GM23338 (cell line): ENCODE measurements around the gene CST9. TPM values are rescaled to one million over a fixed set of nuclear protein-coding genes. Genes with fewer than 3 reads are reported as not detected.

Experiments
- ATAC-seq: fragments of 200-7000 bp; cut with Tn5 transposase; 3 replicates; pipeline ENCODE4 v1.9.1; 2020
- DNase-seq: peaks from one replicate; pipeline ENCODE4 v3.0.0-alpha.2; 2015; ENCODE audit warnings: low spot score
- H2AFZ ChIP-seq: fragments of 200-600 bp; sonication (generic); 2 replicates; pipeline ENCODE4 v1.8.0; 2016; ENCODE audit warnings: antibody characterized with exemption, mild to moderate bottlenecking, moderate library complexity
- H3F3A ChIP-seq: fragments of 200-600 bp; sonication (generic); replicated peaks from 2 replicates; pipeline ENCODE4 v1.8.0; 2017; ENCODE audit warnings: antibody characterized with exemption, mixed run types, low read depth
- H3K27ac ChIP-seq: fragments of 200-600 bp; sonication (generic); 2 replicates; pipeline ENCODE4 v1.6.1; 2016; ENCODE audit warnings: low read depth
- H3K27me3 ChIP-seq: fragments of 200-600 bp; sonication (generic); 2 replicates; pipeline ENCODE4 v1.8.0; 2016; ENCODE audit warnings: mild to moderate bottlenecking, mixed run types, moderate library complexity; ENCODE audit not compliant: insufficient read depth
- H3K36me3 ChIP-seq: fragments of 200-600 bp; sonication (generic); 2 replicates; pipeline ENCODE4 v1.8.0; 2016; ENCODE audit warnings: mild to moderate bottlenecking; ENCODE audit not compliant: insufficient read depth
- H3K4me1 ChIP-seq: fragments of 200-600 bp; sonication (generic); 2 replicates; pipeline ENCODE4 v1.8.0; 2016; ENCODE audit warnings: mild to moderate bottlenecking, moderate library complexity; ENCODE audit not compliant: insufficient read depth
- H3K4me2 ChIP-seq: fragments of 200-600 bp; sonication (generic); 2 replicates; pipeline ENCODE4 v1.7.1; 2017; ENCODE audit warnings: mixed run types
- H3K4me3 ChIP-seq: fragments of 200-600 bp; sonication (generic); 2 replicates; pipeline ENCODE4 v1.6.1; 2016; ENCODE audit warnings: mixed run types
- H3K79me2 ChIP-seq: fragments of 200-600 bp; sonication (generic); replicated peaks from 2 replicates; pipeline ENCODE4 v1.8.0; 2017; ENCODE audit warnings: mild to moderate bottlenecking; ENCODE audit not compliant: insufficient read depth
- H3K9me2 ChIP-seq: fragments of 200-600 bp; sonication (generic); 2 replicates; pipeline ENCODE4 v1.8.0; 2017; ENCODE audit not compliant: insufficient read depth
- H4K20me1 ChIP-seq: fragments of 200-600 bp; sonication (generic); replicated peaks from 2 replicates; pipeline ENCODE4 v1.8.0; 2017; ENCODE audit warnings: mild to moderate bottlenecking; ENCODE audit not compliant: insufficient read depth
- H3K27ac Mint-ChIP-seq: 2 replicates; pipeline ENCODE4 v1.8.0; 2020; ENCODE audit warnings: inconsistent platforms, mild to moderate bottlenecking, moderate library complexity, mixed read lengths
- H3K27me3 Mint-ChIP-seq: 3 replicates; pipeline ENCODE4 v1.8.0; 2022; ENCODE audit warnings: low read depth, mild to moderate bottlenecking, moderate library complexity, mixed read lengths, inconsistent platforms; ENCODE audit not compliant: insufficient read depth, poor library complexity
- H3K36me3 Mint-ChIP-seq: 3 replicates; pipeline ENCODE4 v1.8.0; 2021; ENCODE audit warnings: low read depth, mild to moderate bottlenecking, inconsistent platforms, moderate library complexity, mixed read lengths
- H3K4me1 Mint-ChIP-seq: 3 replicates; pipeline ENCODE4 v1.8.0; 2020; ENCODE audit warnings: mild to moderate bottlenecking, inconsistent platforms, mixed read lengths
- H3K4me3 Mint-ChIP-seq: 3 replicates; pipeline ENCODE4 v1.8.0; 2021; ENCODE audit warnings: moderate library complexity, mild to moderate bottlenecking, inconsistent platforms, mixed read lengths
- H3K9me3 Mint-ChIP-seq: 3 replicates; pipeline ENCODE4 v1.8.0; 2020; ENCODE audit warnings: moderate library complexity, mild to moderate bottlenecking, inconsistent platforms, mixed read lengths
- CREB1 ChIP-seq: fragments of 250-450 bp; sonication (Bioruptor Pico); IDR thresholded peaks from 2 replicates; pipeline ENCODE4 v1.5.0; 2020; ENCODE audit warnings: low read depth, mild to moderate bottlenecking, moderate library complexity
- CTCF ChIP-seq, 2 experiments: fragments of 200-600 bp in 1 of 2; sonication (generic) in 1 of 2; conservative IDR thresholded peaks; 2 replicates each; pipeline versions ENCODE4 v1.5.1 to v1.6.1; 2016 to 2017; ENCODE audit warnings: antibody characterized with exemption in 2 of 2, low read depth in 2 of 2, mild to moderate bottlenecking in 2 of 2, moderate library complexity in 1 of 2
- EZH2phosphoT487 ChIP-seq: fragments of 200-600 bp; sonication (generic); IDR thresholded peaks from one replicate; pipeline ENCODE4 v1.8.1; 2018; ENCODE audit warnings: antibody characterized with exemption; ENCODE audit not compliant: unreplicated experiment
- JUNB ChIP-seq: IDR thresholded peaks from one replicate; pipeline ENCODE4 v1.6.1; 2016; ENCODE audit warnings: antibody characterized with exemption; ENCODE audit not compliant: unreplicated experiment
- NANOG ChIP-seq: IDR thresholded peaks from 2 replicates; pipeline ENCODE4 v1.6.1; 2016; ENCODE audit warnings: antibody characterized with exemption, borderline replicate concordance
- POLR2AphosphoS5 ChIP-seq: IDR thresholded peaks from 2 replicates; pipeline ENCODE4 v1.6.1; 2016; ENCODE audit warnings: antibody characterized with exemption, low read depth
- ZNF331 ChIP-seq: fragments of 250-450 bp; sonication (Bioruptor Pico); IDR thresholded peaks from 2 replicates; pipeline ENCODE4 v1.5.0; 2020; ENCODE audit warnings: low read depth, mild to moderate bottlenecking, moderate library complexity
- ZNF462 ChIP-seq: fragments of 250-450 bp; sonication (Bioruptor Pico); IDR thresholded peaks from 2 replicates; pipeline ENCODE4 v1.5.0; 2020; ENCODE audit warnings: mild to moderate bottlenecking, moderate library complexity
- polyA plus RNA-seq: library from polyadenylated mRNA; unstranded; fragments of >200 nt; fragmentation: Nextera tagmentation; extraction: Ambion mirVana; gene quantifications from 2 replicates; pipeline ENCODE4 v1.2.1, GENCODE V29; 2016
- total RNA-seq: library from RNA; depleted of rRNA; stranded (reverse); fragments of >200 nt; shearing (Covaris generic); gene quantifications from 2 replicates; pipeline ENCODE4 v1.2.3, GENCODE V29; 2014

Gene CST9
- total and polyA plus RNA-seq, 2 experiments from 2014 or later = not detected

- no peak for TF ChIP-seq ZNF462 (CRISPR knock-in tag)
- no peak for TF ChIP-seq POLR2AphosphoS5
- TF ChIP-seq CREB1 = no peak
- TF ChIP-seq JUNB = no peak
- TF ChIP-seq NANOG = no peak
These were observed 9.8 kb downstream of the CST9 start (continued) for GRCh38 chr20:23595941-23596340.

GRCh38 chr20:23588434-23589403, 17.0 kb downstream of the CST9 start:
- peaks cover 17% of the 10 kb centered on the region for H3K27me3 Mint-ChIP-seq

More at GRCh38 chr20:23588434-23589403, 17.0 kb downstream of the CST9 start:
- Histone ChIP-seq H3F3A (no peaks in the 10 kb centered on the region), H2AFZ (peak overlapping the region; percentile 85), H4K20me1 (no peaks in the 10 kb centered on the region), H3K27me3 (no peaks in the 10 kb centered on the region; the same call in 1 of the 2 replicates), H3K9me2 (peaks cover 6% of the 10 kb centered on the region; the same call in 1 of the 2 replicates), H3K4me1 (no peaks in the 10 kb centered on the region), H3K79me2 (no peaks in the 10 kb centered on the region), H3K36me3 (no peaks in the 10 kb centered on the region), H3K4me2 (0 out of 2 replicates have a peak overlapping the region, but pooled peaks have one; percentile 62), H3K27ac (no peak overlapping the region), H3K4me3 (no peak overlapping the region)
- Mint-ChIP-seq H3K4me1 (peaks cover 16% of the 10 kb centered on the region), H3K27ac (no peak overlapping the region), H3K4me3 (peak overlapping the region; percentile 46), H3K36me3 (peaks cover 8% of the 10 kb centered on the region; the same call in 1 of the 3 replicates), H3K9me3 (peaks cover 15% of the 10 kb centered on the region)
- peak; percentile 3 for DNase-seq
- no peak for TF ChIP-seq EZH2phosphoT487
- no peak for TF ChIP-seq ZNF331 (CRISPR knock-in tag)
- no peak for TF ChIP-seq CREB1
- TF ChIP-seq CTCF (conservative IDR thresholded peaks at IDR 0.05; ENCODE audit: low read depth in 2 of 2) = no peak
- ATAC-seq = no peak
